A673 (cell line): Measurements from ENCODE around the gene THBS2. TPM values are rescaled to one million over a fixed set of nuclear protein-coding genes. Genes with fewer than 3 reads are reported as not detected.
"Not testable (repeated sequence)": the region's sequence is repeated elsewhere in the genome, so short reads cannot be mapped to it uniquely, and the experiment has no call there.

Experiments
- BruUV-seq: library from RNA; stranded (reverse); fragments of 400-500 nt; replicated peaks from 2 replicates; lab custom pipeline; 2021; lab: Mats Ljungman, UMichigan
- CTCF ChIA-PET: fragments of 300-600 bp; sonication (Branson Sonifier 250); formaldehyde crosslinking; loops from one replicate; lab custom pipeline; 2022; ENCODE audit warnings: antibody characterized with exemption; lab: Charles Lee
- POLR2A ChIA-PET: fragments of 300-600 bp; sonication (Branson Sonifier 250); formaldehyde crosslinking; loops from one replicate; lab custom pipeline; 2022; ENCODE audit warnings: antibody characterized with exemption; ENCODE audit not compliant: low non-redundant PET; lab: Charles Lee
- DNase-seq: peaks from one replicate; pipeline ENCODE4 v3.0.0-alpha.2; 2015; ENCODE audit warnings: low spot score
- H3K27ac ChIP-seq: fragments of 200-600 bp; sonication (generic); 2 replicates; pipeline ENCODE4 v1.5.1; 2016; ENCODE audit warnings: mixed run types, low read depth, mild to moderate bottlenecking, mixed read lengths, antibody characterized with exemption, low read length; ENCODE audit not compliant: poor library complexity, severe bottlenecking
- H3K27me3 ChIP-seq: fragments of 200-600 bp; sonication (generic); replicated peaks from 2 replicates; pipeline ENCODE4 v1.6.1; 2017; ENCODE audit warnings: mixed run types, low read depth, mild to moderate bottlenecking, mixed read lengths, antibody characterized with exemption, low read length; ENCODE audit not compliant: insufficient read depth, poor library complexity
- H3K36me3 ChIP-seq: fragments of 200-600 bp; sonication (generic); 2 replicates; pipeline ENCODE4 v1.6.1; 2016; ENCODE audit warnings: mixed run types, mild to moderate bottlenecking, mixed read lengths, antibody characterized with exemption, low read length; ENCODE audit not compliant: insufficient read depth, poor library complexity, severe bottlenecking
- H3K4me1 ChIP-seq: fragments of 200-600 bp; sonication (generic); 2 replicates; pipeline ENCODE4 v1.6.1; 2017; ENCODE audit warnings: mixed run types, mild to moderate bottlenecking, mixed read lengths, antibody characterized with exemption, low read length; ENCODE audit not compliant: insufficient read depth, poor library complexity, severe bottlenecking
- H3K4me3 ChIP-seq: fragments of 200-600 bp; sonication (generic); 2 replicates; pipeline ENCODE4 v1.5.1; 2016; ENCODE audit warnings: low read depth, mixed run types, mild to moderate bottlenecking, mixed read lengths, low read length; ENCODE audit not compliant: poor library complexity, severe bottlenecking
- H3K9me3 ChIP-seq: fragments of 200-600 bp; sonication (generic); 2 replicates; pipeline ENCODE4 v1.6.1; 2016; ENCODE audit warnings: mixed run types, low read depth, mild to moderate bottlenecking, mixed read lengths, antibody characterized with exemption, low read length; ENCODE audit not compliant: poor library complexity, severe bottlenecking
- EZH2 ChIP-seq: fragments of 200-600 bp; sonication (generic); IDR thresholded peaks from 2 replicates; pipeline ENCODE4 v1.6.1; 2017; ENCODE audit warnings: borderline replicate concordance, low read depth, mild to moderate bottlenecking, mixed read lengths, antibody characterized with exemption, low read length; ENCODE audit not compliant: poor library complexity, severe bottlenecking
- intact Hi-C: fragments of 100-400 bp; cut with micrococcal nuclease; formaldehyde crosslinking; loops from one replicate; pipeline ENCODE4 v1.10.0; 2022; ENCODE audit not compliant: unreplicated experiment
- total RNA-seq: library from RNA; stranded (reverse); gene quantifications from 2 replicates; pipeline ENCODE4 v1.2.3, GENCODE V29; 2021
- TF ChIP-seq, protein P1 (sequence below): fragments of 300-800, 200-600 bp; sonication (generic); conservative IDR thresholded peaks from 2 replicates; pipeline ENCODE4 v1.5.1; 2017; ENCODE audit warnings: low read depth, mild to moderate bottlenecking, antibody characterized with exemption, low read length, moderate library complexity, mixed read lengths

Gene THBS2
- total RNA-seq, 1 experiment from 2014 or later, result 0.13 TPM

DNA sequence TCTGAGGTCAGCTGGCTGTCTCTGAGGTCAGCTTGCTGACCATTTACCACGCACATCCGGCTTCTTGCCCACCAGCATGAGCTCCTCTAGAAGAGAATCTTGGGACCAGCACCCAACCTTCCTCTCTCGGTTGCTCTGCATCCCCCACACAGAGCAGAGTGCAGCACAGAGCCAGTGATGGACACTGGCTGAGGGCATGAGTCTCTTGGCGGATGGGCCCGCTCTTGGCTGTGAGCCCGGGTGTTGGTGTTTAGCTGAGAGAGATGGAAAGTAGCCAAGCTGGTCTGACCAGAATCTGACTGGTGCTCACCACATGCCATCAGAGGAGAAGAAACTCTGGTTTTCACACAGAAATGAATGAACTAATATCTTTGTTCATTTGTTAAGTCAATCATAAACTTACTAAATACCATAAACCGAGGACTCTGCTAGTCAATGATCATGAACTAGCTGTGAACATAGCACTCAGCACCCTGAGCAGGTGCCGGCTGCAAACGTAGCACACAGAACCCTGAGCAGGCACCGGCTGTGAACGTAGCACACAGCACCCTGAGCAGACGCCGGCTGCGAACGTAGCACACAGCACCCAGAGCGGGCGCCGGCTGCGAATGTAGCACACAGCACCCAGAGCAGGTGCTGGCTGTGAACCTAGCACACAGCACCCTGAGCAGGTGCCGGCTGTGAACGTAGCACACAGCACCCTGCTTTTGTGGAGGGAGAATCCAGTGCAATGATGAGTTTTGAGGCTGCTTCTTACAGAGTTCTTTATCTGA, 10.4 kb upstream of the THBS2 start:
- intact Hi-C loops, result no loop called here
- H3K27me3 ChIP-seq, result no peaks in the 10 kb centered on the region
- H3K4me1 ChIP-seq, result no peaks in the 10 kb centered on the region
- TF ChIP-seq, protein P1, sequence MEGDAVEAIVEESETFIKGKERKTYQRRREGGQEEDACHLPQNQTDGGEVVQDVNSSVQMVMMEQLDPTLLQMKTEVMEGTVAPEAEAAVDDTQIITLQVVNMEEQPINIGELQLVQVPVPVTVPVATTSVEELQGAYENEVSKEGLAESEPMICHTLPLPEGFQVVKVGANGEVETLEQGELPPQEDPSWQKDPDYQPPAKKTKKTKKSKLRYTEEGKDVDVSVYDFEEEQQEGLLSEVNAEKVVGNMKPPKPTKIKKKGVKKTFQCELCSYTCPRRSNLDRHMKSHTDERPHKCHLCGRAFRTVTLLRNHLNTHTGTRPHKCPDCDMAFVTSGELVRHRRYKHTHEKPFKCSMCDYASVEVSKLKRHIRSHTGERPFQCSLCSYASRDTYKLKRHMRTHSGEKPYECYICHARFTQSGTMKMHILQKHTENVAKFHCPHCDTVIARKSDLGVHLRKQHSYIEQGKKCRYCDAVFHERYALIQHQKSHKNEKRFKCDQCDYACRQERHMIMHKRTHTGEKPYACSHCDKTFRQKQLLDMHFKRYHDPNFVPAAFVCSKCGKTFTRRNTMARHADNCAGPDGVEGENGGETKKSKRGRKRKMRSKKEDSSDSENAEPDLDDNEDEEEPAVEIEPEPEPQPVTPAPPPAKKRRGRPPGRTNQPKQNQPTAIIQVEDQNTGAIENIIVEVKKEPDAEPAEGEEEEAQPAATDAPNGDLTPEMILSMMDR, result no peak
- TF ChIP-seq EZH2, result no peak
- BruUV-seq, result no TSS peak
- POLR2A ChIA-PET, result no interaction called here
- no peak overlapping the region for H3K27ac ChIP-seq
- no peaks in the 10 kb centered on the region for H3K9me3 ChIP-seq
- CTCF ChIA-PET, result no interaction called here
- DNase-seq, result no peak
- no peaks in the 10 kb centered on the region for H3K36me3 ChIP-seq
- H3K4me3 ChIP-seq, result no peak overlapping the region

DNA sequence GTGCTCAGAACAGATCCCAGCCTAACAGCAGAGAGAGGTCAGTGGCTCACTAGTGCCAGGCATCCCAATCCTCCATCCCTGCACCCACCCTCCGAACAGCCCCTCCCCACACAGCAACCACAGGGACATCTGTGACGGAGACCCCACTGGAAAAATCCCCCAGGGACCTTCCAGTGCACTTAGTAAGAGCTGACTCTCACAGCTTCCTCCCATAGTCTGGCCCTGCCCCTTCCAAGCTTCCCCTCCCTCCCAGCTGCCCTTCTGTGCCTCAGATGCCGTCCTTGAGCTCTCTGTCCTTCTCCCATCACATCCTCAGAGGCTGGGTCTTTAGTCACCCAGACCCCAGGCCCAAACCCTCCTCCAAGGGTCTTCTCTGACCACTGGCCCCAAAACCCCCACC, 9.7 kb upstream of the THBS2 start:
- ChIA-PET POLR2A (no interaction called here), CTCF (no interaction called here)
- Histone ChIP-seq H3K9me3 (no peaks in the 10 kb centered on the region), H3K4me1 (no peaks in the 10 kb centered on the region), H3K4me3 (no peak overlapping the region), H3K36me3 (no peaks in the 10 kb centered on the region), H3K27ac (no peak overlapping the region), H3K27me3 (no peaks in the 10 kb centered on the region)
- TF ChIP-seq, protein P1, result no peak
- TF ChIP-seq EZH2, result no peak
- no peak for DNase-seq
- BruUV-seq, result no TSS peak
- intact Hi-C loops, result no loop called here

DNA sequence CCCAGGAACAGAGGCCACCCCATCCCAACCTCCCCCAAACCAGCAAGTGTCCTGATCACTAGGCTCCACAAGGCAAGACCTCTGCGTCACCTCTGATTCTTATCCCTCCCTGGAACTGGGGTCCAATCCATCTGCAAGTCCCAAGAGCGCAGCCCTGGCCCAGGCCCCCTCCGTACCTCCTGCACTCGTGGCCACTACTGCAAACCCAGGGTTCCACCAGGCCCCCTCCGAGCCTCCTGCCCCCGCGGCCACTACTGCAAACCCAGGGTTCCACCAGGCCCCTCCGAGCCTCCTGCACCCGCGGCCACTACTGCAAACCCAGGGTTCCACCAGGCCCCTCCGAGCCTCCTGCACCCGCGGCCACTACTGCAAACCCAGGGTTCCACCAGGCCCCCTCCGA, 9.0 kb upstream of the THBS2 start:
- H3K4me1 ChIP-seq, H3K9me3 ChIP-seq, H3K4me3 ChIP-seq, DNase-seq, BruUV-seq, CTCF ChIA-PET, intact Hi-C loops, POLR2A ChIA-PET, H3K27me3 ChIP-seq, H3K27ac ChIP-seq, H3K36me3 ChIP-seq: not testable (repeated sequence)

DNA sequence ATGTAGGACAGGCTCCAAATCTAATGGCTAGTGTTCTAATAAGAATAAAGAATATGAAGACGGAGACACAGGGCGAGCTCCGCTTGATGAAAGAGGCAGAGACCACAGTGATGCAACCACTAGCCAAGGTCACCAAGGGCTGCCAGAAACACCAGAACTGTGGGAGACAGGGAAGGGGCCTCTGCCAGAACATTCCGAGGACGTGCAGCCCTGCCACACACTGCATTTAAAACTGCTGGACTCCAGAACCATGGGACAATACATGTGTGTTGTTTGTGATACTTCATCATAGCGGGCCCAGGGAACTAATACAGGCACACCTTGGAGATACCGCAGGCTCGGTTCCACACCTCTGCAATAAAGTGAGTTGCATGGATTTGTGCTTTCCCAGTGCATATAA, 2.9 kb upstream of the THBS2 start:
- no TSS peak for BruUV-seq
- no peak for TF ChIP-seq EZH2
- TF ChIP-seq, protein P1, result no peak
- no peaks in the 10 kb centered on the region for H3K36me3 ChIP-seq
- H3K9me3 ChIP-seq, result no peaks in the 10 kb centered on the region
- no peak overlapping the region for H3K4me3 ChIP-seq
- ChIA-PET POLR2A (no interaction called here), CTCF (no interaction called here)
- no peak for DNase-seq
- intact Hi-C loops, result no loop called here
- peaks cover 35% of the 10 kb centered on the region for H3K27me3 ChIP-seq
- peaks cover 3% of the 10 kb centered on the region for H3K4me1 ChIP-seq
- no peak overlapping the region for H3K27ac ChIP-seq
